K562 (cell line): ENCODE results near the gene SCP2. TPM values are rescaled to one million over a fixed set of nuclear protein-coding genes. Genes with fewer than 3 reads are reported as not detected.

Experiments used
- ATAC-seq: fragments of 200-7000 bp; cut with Tn5 transposase; 3 replicates; pipeline ENCODE4 v1.9.1; 2020; ENCODE audit warnings: moderate library complexity
- BruUV-seq: library from RNA; stranded (reverse); fragments of 400-500 nt; replicated peaks from 2 replicates; lab custom pipeline; 2021; lab: Mats Ljungman, UMichigan
- CTCF ChIA-PET: fragments of 300-600 bp; formaldehyde crosslinking; extraction: SDS; loops from one replicate; lab custom pipeline; 2021; ENCODE audit warnings: low intra/inter-chr PET ratio; lab: Yijun Ruan, JAX
- POLR2A ChIA-PET: fragments of 300-600, 350-650 bp; sonication (Branson Sonifier 250); formaldehyde crosslinking; extraction: SDS; loops from one replicate; lab custom pipeline; 2021; ENCODE audit warnings: antibody characterized with exemption, inconsistent platforms; lab: Yijun Ruan, JAX
- DNase-seq, 4 experiments: peaks; one replicate each; pipeline versions ENCODE4 v3.0.0 to v3.0.0-alpha.2; 2011 to 2018; ENCODE audit warnings: low spot score in 3 of 4, mixed read lengths in 3 of 4; ENCODE audit errors: extremely low read depth in 1 of 4
- FAIRE-seq: peaks from 2 replicates; lab custom pipeline; 2011; peaks lifted over from hg19 to GRCh38; lab: Jason Lieb, UNC
- H2AFZ ChIP-seq: 2 replicates; pipeline ENCODE4 v1.6.0; 2011; ENCODE audit warnings: low read depth, low read length, control low read depth, inconsistent platforms
- H3K27ac ChIP-seq: fragments of 200-600 bp; 3 replicates; pipeline ENCODE4 v1.8.0; 2011; ENCODE audit warnings: low read depth, mild to moderate bottlenecking, control low read depth, inconsistent platforms, low read length, moderate library complexity, mixed read lengths; ENCODE audit errors: extremely low read depth
- H3K27me3 ChIP-seq, 2 experiments: fragments of 300-600 bp in 1 of 2; 2 replicates in 1 of 2; 3 replicates in 1 of 2; pipeline versions ENCODE4 v1.6.0 to v1.8.0; 2011; ENCODE audit warnings: inconsistent platforms in 2 of 2, low read length in 2 of 2, mild to moderate bottlenecking in 1 of 2, mixed read lengths in 1 of 2, moderate library complexity in 1 of 2; ENCODE audit not compliant: control insufficient read depth in 2 of 2, insufficient read depth in 2 of 2
- H3K36me3 ChIP-seq: fragments of 300-600 bp; 3 replicates; pipeline ENCODE4 v1.8.0; 2011; ENCODE audit warnings: mild to moderate bottlenecking, low read length, inconsistent platforms; ENCODE audit not compliant: control insufficient read depth, insufficient read depth
- H3K4me1 ChIP-seq, 2 experiments: fragments of 200-600 bp in 1 of 2; replicated peaks in 1 of 2; 2 replicates in 1 of 2; 3 replicates in 1 of 2; pipeline versions ENCODE4 v1.5.1 to v1.8.0; 2011; ENCODE audit warnings: inconsistent platforms in 2 of 2, low read length in 2 of 2, mild to moderate bottlenecking in 1 of 2, mixed read lengths in 1 of 2, moderate library complexity in 1 of 2; ENCODE audit not compliant: control insufficient read depth in 2 of 2, insufficient read depth in 2 of 2
- H3K4me2 ChIP-seq: 2 replicates; pipeline ENCODE4 v1.6.1; 2011; ENCODE audit warnings: low read length, control low read depth, inconsistent platforms, mixed read lengths; ENCODE audit not compliant: insufficient read depth
- H3K4me3 ChIP-seq: fragments of 200-600 bp; sonication (generic), shearing (Covaris generic); 2 replicates; pipeline ENCODE4 v1.5.1; 2016; ENCODE audit warnings: control low read depth, inconsistent platforms
- H3K79me2 ChIP-seq: fragments of 200-600 bp; 3 replicates; pipeline ENCODE4 v1.8.0; 2011; ENCODE audit warnings: low read length, inconsistent platforms; ENCODE audit not compliant: control insufficient read depth, insufficient read depth
- H3K9ac ChIP-seq, 2 experiments: 2 replicates each; pipeline versions ENCODE4 v1.6.0 to v1.6.1; 2011; ENCODE audit warnings: low read depth in 2 of 2, low read length in 2 of 2, control low read depth in 1 of 2, inconsistent platforms in 1 of 2, mild to moderate bottlenecking in 1 of 2, mixed read lengths in 1 of 2; ENCODE audit not compliant: insufficient read depth in 1 of 2
- H3K9me1 ChIP-seq: one replicate; pipeline ENCODE4 v1.6.0; 2011; ENCODE audit warnings: inconsistent platforms, mild to moderate bottlenecking, low read length, moderate library complexity; ENCODE audit not compliant: control insufficient read depth, insufficient read depth
- H3K9me3 ChIP-seq: replicated peaks from 2 replicates; pipeline ENCODE4 v1.5.1; 2011; ENCODE audit warnings: low read depth, low read length, inconsistent platforms; ENCODE audit not compliant: control insufficient read depth, insufficient read depth
- H4K20me1 ChIP-seq: replicated peaks from 2 replicates; pipeline ENCODE4 v1.6.1; 2011; ENCODE audit warnings: low read length, inconsistent platforms, mixed read lengths; ENCODE audit not compliant: control insufficient read depth, insufficient read depth
- CHD2 ChIP-seq: IDR thresholded peaks from 2 replicates; pipeline ENCODE4 v1.6.1; 2011; ENCODE audit warnings: low read depth, low read length
- HDAC3 ChIP-seq: fragments of 450-650 bp; IDR thresholded peaks from 2 replicates; pipeline ENCODE4 v1.6.1; 2018; ENCODE audit warnings: borderline replicate concordance, mild to moderate bottlenecking, moderate library complexity; ENCODE audit not compliant: partially characterized antibody
- HNRNPL ChIP-seq: fragments of 200-400 bp; formaldehyde crosslinking; IDR thresholded peaks from 2 replicates; pipeline ENCODE4 v1.6.1; 2017; ENCODE audit warnings: low read depth, mild to moderate bottlenecking, low read length
- KDM1A ChIP-seq, 2 experiments: fragments of 450-650 bp; IDR thresholded peaks; 2 replicates each; pipeline ENCODE4 v1.6.1; 2016; ENCODE audit warnings: mild to moderate bottlenecking in 2 of 2
- MAFG ChIP-seq: fragments of 450-650 bp; conservative IDR thresholded peaks from 2 replicates; pipeline ENCODE4 v1.6.1; 2016; ENCODE audit warnings: missing genetic modification characterization, missing compliant biosample characterization
- PHF8 ChIP-seq: fragments of 200-600 bp; sonication (generic); IDR thresholded peaks from 2 replicates; pipeline ENCODE4 v1.6.1; 2012; ENCODE audit warnings: mixed run types, mild to moderate bottlenecking, inconsistent platforms, low read length, moderate library complexity, borderline replicate concordance
- RBFOX2 ChIP-seq: fragments of 200-400 bp; formaldehyde crosslinking; IDR thresholded peaks from 2 replicates; pipeline ENCODE4 v1.6.1; 2017; ENCODE audit warnings: low read depth, mild to moderate bottlenecking, low read length, moderate library complexity
- RBM25 ChIP-seq: fragments of 200-400 bp; formaldehyde crosslinking; IDR thresholded peaks from 2 replicates; pipeline ENCODE4 v1.6.1; 2018; ENCODE audit warnings: low read length, low read depth, moderate library complexity; ENCODE audit not compliant: severe bottlenecking
- SMAD2 ChIP-seq: fragments of 150-350 bp; IDR thresholded peaks from 2 replicates; pipeline ENCODE4 v1.6.1; 2014; ENCODE audit warnings: low read depth, mild to moderate bottlenecking, low read length
- SRSF3 ChIP-seq: fragments of 200-400 bp; formaldehyde crosslinking; IDR thresholded peaks from 2 replicates; pipeline ENCODE4 v1.6.1; 2016; ENCODE audit warnings: mild to moderate bottlenecking, low read length, moderate library complexity; ENCODE audit not compliant: insufficient read depth
- SRSF7 ChIP-seq: fragments of 200-400 bp; formaldehyde crosslinking; optimal IDR thresholded peaks from 2 replicates; pipeline ENCODE3; 2017; ENCODE audit warnings: mild to moderate bottlenecking, low read depth, low read length
- ZC3H8 ChIP-seq: fragments of 450-650 bp; IDR thresholded peaks from 2 replicates; pipeline ENCODE4 v1.6.1; 2017
- ZNF146 ChIP-seq: IDR thresholded peaks from one replicate; pipeline ENCODE4 v1.6.1; 2018; ENCODE audit warnings: missing compliant biosample characterization; ENCODE audit not compliant: unreplicated experiment
- ZNF217 ChIP-seq: sonication (generic); formaldehyde crosslinking; IDR thresholded peaks from 2 replicates; pipeline ENCODE4 v1.8.0; 2022; ENCODE audit warnings: mild to moderate bottlenecking, missing genetic modification reagents
- ZNF239 ChIP-seq: fragments of 250-450 bp; sonication (Bioruptor Pico); IDR thresholded peaks from 2 replicates; pipeline ENCODE4 v1.4.0; 2020; ENCODE audit warnings: mild to moderate bottlenecking
- ZNF347 ChIP-seq: fragments of 450-650 bp; formaldehyde crosslinking; IDR thresholded peaks from 2 replicates; pipeline ENCODE4 v1.4.0; 2020; ENCODE audit warnings: low read depth, mild to moderate bottlenecking, moderate library complexity
- ZNF384 ChIP-seq: IDR thresholded peaks from 2 replicates; pipeline ENCODE4 v1.6.1; 2012; ENCODE audit warnings: low read depth, low read length, improper control_type of control experiment
- ZNF408 ChIP-seq: fragments of 250-450 bp; sonication (Bioruptor Pico); IDR thresholded peaks from 2 replicates; pipeline ENCODE4 v1.4.0; 2020; ENCODE audit warnings: low read depth, mild to moderate bottlenecking, moderate library complexity
- ZNF707 ChIP-seq: fragments of 250-450 bp; sonication (Bioruptor Pico); conservative IDR thresholded peaks from 2 replicates; pipeline ENCODE4 v1.8.0; 2022; ENCODE audit warnings: inconsistent platforms, mild to moderate bottlenecking, moderate library complexity
- WGBS: fragments of 100-300 bp; shearing (Covaris generic); methylation state at CpG from one replicate; pipeline ENCODE4 v1.1.6; 2016; ENCODE audit warnings: low coverage, mixed read lengths; ENCODE audit not compliant: insufficient coverage; ENCODE audit errors: missing lambda C conversion rate; 5-methylcytosine and 5-hydroxymethylcytosine counted together
- in situ Hi-C: fragments of 300-500 bp; cut with MboI; formaldehyde crosslinking; loops from 4 replicates; pipeline ENCODE4 v1.15.0; 2018; ENCODE audit warnings: inconsistent platforms, mixed read lengths
- intact Hi-C: fragments of 100-400 bp; cut with micrococcal nuclease; formaldehyde crosslinking; loops from 2 replicates; pipeline ENCODE4 v1.14.2; 2022
- polyA plus RNA-seq, 8 experiments: library from polyadenylated mRNA; depleted of rRNA in 4 of 8; stranded (reverse) in 5 of 8; unstranded in 3 of 8; fragments of >200 nt; fragmentation: Nextera tagmentation in 2 of 8; fragmentation: Illumina TruSeq in 1 of 8; extraction: Ambion mirVana in 2 of 8; extraction: Trizol in 1 of 8; gene quantifications; 2 replicates each; pipeline versions ENCODE4 v1.2.1 to v1.2.3, GENCODE V29; 2011 to 2014; ENCODE audit warnings: inconsistent platforms in 1 of 8, missing spikeins in 1 of 8
- total RNA-seq, 7 experiments: library from RNA; depleted of rRNA in 6 of 7; stranded (reverse); fragments of >200 nt in 6 of 7; fragmentation: Illumina TruSeq in 2 of 7; extraction: Trizol in 2 of 7; gene quantifications; 2 replicates each; pipeline versions ENCODE4 v1.2.1 to v1.2.3, GENCODE V29; 2011 to 2021; ENCODE audit warnings: low replicate concordance in 1 of 7
- TF ChIP-seq, protein P1 (sequence below): sonication (generic); formaldehyde crosslinking; IDR thresholded peaks from 2 replicates; pipeline ENCODE4 v1.8.0; 2022; ENCODE audit warnings: missing genetic modification reagents, mild to moderate bottlenecking, borderline replicate concordance
- TF ChIP-seq, protein P2 (sequence below): sonication (generic); formaldehyde crosslinking; IDR thresholded peaks from 2 replicates; pipeline ENCODE4 v1.8.0; 2022; ENCODE audit warnings: mild to moderate bottlenecking, missing genetic modification reagents

Gene SCP2
- total and polyA plus RNA-seq, 9 of the 15 experiments (the other 6 are each of a cell fraction or from before 2014, with no cell fraction given): 63.8 to 258 (median 106) TPM

- Histone ChIP-seq H3K9ac (no peak overlapping the region), H3K36me3 (no peaks in the 10 kb centered on the region), H3K27ac (no peak overlapping the region), H3K9me3 (no peaks in the 10 kb centered on the region), H3K4me3 (no peak overlapping the region), H4K20me1 (no peaks in the 10 kb centered on the region), H2AFZ (no peak overlapping the region), H3K27me3 (no peaks in the 10 kb centered on the region), H3K9me1 (no peaks in the 10 kb centered on the region), H3K4me1 (no peaks in the 10 kb centered on the region; a peak in 1 of 5 replicates), H3K4me2 (no peak overlapping the region), H3K79me2 (no peaks in the 10 kb centered on the region)
- 53% methylated on average over 2 of the region's 2 CpGs for WGBS
- in situ Hi-C loops: no loop called here
- FAIRE-seq: no peak
- CTCF ChIA-PET: no interaction called here
- intact Hi-C loops: no loop called here
- no peak for ATAC-seq
- POLR2A ChIA-PET: interaction anchor here (0.6 to 1.1 kb wide), 2 partner anchors 90 to 125 kb away, joined by 3 read pairs; no protein-coding TSS in a partner anchor
- no peak for DNase-seq
- BruUV-seq: no TSS peak
- TF ChIP-seq ZNF347 (CRISPR knock-in tag): no peak
- peak; percentile 73 for TF ChIP-seq RBM25
- TF ChIP-seq ZNF408 (CRISPR knock-in tag): no peak
- TF ChIP-seq ZNF146 (CRISPR knock-in tag): peak; percentile 72
- TF ChIP-seq, protein P1, sequence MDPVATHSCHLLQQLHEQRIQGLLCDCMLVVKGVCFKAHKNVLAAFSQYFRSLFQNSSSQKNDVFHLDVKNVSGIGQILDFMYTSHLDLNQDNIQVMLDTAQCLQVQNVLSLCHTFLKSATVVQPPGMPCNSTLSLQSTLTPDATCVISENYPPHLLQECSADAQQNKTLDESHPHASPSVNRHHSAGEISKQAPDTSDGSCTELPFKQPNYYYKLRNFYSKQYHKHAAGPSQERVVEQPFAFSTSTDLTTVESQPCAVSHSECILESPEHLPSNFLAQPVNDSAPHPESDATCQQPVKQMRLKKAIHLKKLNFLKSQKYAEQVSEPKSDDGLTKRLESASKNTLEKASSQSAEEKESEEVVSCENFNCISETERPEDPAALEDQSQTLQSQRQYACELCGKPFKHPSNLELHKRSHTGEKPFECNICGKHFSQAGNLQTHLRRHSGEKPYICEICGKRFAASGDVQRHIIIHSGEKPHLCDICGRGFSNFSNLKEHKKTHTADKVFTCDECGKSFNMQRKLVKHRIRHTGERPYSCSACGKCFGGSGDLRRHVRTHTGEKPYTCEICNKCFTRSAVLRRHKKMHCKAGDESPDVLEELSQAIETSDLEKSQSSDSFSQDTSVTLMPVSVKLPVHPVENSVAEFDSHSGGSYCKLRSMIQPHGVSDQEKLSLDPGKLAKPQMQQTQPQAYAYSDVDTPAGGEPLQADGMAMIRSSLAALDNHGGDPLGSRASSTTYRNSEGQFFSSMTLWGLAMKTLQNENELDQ (CRISPR knock-in tag): no peak
- TF ChIP-seq ZNF239: no peak
- TF ChIP-seq ZNF217: no peak
- no peak for TF ChIP-seq ZC3H8
- TF ChIP-seq ZNF707: no peak
- no peak for TF ChIP-seq SMAD2
- TF ChIP-seq CHD2: no peak
- TF ChIP-seq MAFG (tag): no peak
- no peak for TF ChIP-seq ZNF384
- peak in 1 of 2 experiments; percentile 12; a peak in 1 of 4 replicates for TF ChIP-seq KDM1A (IDR thresholded peaks at IDR 0.05)
- no peak for TF ChIP-seq HDAC3
- no peak for TF ChIP-seq SRSF7
- no peak for TF ChIP-seq RBFOX2
- TF ChIP-seq, protein P2, sequence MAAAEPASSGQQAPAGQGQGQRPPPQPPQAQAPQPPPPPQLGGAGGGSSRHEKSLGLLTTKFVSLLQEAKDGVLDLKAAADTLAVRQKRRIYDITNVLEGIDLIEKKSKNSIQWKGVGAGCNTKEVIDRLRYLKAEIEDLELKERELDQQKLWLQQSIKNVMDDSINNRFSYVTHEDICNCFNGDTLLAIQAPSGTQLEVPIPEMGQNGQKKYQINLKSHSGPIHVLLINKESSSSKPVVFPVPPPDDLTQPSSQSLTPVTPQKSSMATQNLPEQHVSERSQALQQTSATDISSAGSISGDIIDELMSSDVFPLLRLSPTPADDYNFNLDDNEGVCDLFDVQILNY: no peak
- TF ChIP-seq HNRNPL: no peak
- TF ChIP-seq SRSF3: no peak
- TF ChIP-seq PHF8: no peak
Measured at GRCh38 chr1:52952112-52952511, 25.0 kb downstream of the SCP2 start.
